ENCODE results near the gene GADD45G. TPM values are rescaled to one million over a fixed set of nuclear protein-coding genes. Genes with fewer than 3 reads are reported as not detected.

The GADD45G gene
- total and polyA plus RNA-seq, 2 of the 4 experiments (the other 2 are of a cell fraction) = 0.15 TPM; not detected in 1

DNA sequence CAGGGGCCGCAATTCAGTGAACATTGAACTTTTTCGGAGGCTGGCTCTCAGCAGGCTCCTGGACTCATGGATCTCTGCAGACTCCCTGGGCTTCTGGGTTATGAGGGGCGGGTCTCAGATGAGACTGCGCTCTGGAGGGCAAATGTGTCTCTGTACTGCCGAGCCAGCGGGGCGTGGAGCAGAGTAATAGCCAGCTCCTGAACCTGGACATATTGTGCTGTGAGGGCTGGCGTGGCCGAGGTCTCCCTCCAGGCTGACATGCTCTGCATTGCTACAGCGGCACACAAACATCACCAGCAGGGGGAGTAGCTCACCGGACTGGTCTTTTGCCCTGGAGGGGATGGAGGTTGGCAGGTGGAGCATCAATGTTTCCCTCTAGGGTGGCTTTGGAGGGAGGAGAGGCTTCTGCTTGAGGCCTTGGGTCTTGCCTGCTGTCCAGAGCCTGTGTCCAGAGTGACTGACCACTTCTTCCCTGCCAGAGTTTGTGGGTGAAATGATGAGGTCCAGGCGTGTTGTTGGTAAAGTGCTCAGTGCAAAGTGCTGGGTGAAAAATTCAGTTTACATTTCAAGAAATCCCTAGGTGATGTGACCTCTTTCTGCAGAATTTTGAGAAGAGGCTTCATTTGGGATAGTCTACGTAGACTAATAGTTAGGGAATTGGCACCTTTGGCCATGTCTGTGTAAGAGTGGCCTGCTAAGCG, 10.9 kb upstream of the GADD45G start:
- Histone ChIP-seq H3K27me3 (ENCODE audit: control insufficient read depth, insufficient read depth, low read length) (peaks cover 26% of the 10 kb centered on the region), H3K18ac (ENCODE audit: low read depth, low read length) (no peak overlapping the region), H3K79me1 (ENCODE audit: low read depth in 1 of 2, low read length in 2 of 2) (no peaks in the 10 kb centered on the region), H4K8ac (ENCODE audit: low read depth in 2 of 2, low read length in 2 of 2) (no peak overlapping the region), H3K4me3 (ENCODE audit: insufficient read depth, low read depth, low read length) (no peak overlapping the region), H3K4ac (ENCODE audit: low read depth, low read length) (no peak overlapping the region), H2AK9ac (replicated peaks; ENCODE audit: low read depth, low read length, poor library complexity) (no peak overlapping the region), H3K4me1 (ENCODE audit: control insufficient read depth, insufficient read depth, low read length) (peaks cover 3% of the 10 kb centered on the region; the same call in 1 of the 2 replicates), H3K36me3 (ENCODE audit: control insufficient read depth, insufficient read depth, low read length) (no peaks in the 10 kb centered on the region), H2AK5ac (ENCODE audit: low read depth, low read length) (no peak overlapping the region), H3K23ac (ENCODE audit: low read depth, low read length) (no peak overlapping the region), H2BK20ac (ENCODE audit: low read depth, low read length) (no peak overlapping the region), H2BK120ac (ENCODE audit: low read depth, low read length) (no peak overlapping the region), H2BK5ac (ENCODE audit: low read depth, low read length, poor library complexity, severe bottlenecking) (no peak overlapping the region), H3K4me2 (ENCODE audit: low read depth, low read length) (no peak overlapping the region), H2BK15ac (ENCODE audit: low read depth, low read length) (no peak overlapping the region), H4K5ac (ENCODE audit: low read depth, low read length) (no peak overlapping the region), H3K9ac (ENCODE audit: low read depth, low read length) (no peak overlapping the region), H4K20me1 (ENCODE audit: insufficient read depth, low read length) (no peaks in the 10 kb centered on the region; the same call in 1 of the 2 replicates), H4K91ac (ENCODE audit: insufficient read depth, low read depth, low read length) (no peak overlapping the region), H3K9me3 (ENCODE audit: control insufficient read depth, insufficient read depth, low read length) (no peaks in the 10 kb centered on the region), H3K27ac (ENCODE audit: insufficient read depth, low read length) (no peak overlapping the region), H2AFZ (replicated peaks; ENCODE audit: low read length, poor library complexity) (no peak overlapping the region), H3K14ac (replicated peaks; ENCODE audit: low read depth, low read length) (no peak overlapping the region), H3K9me1 (ENCODE audit: insufficient read depth, low read length) (no peaks in the 10 kb centered on the region; the same call in 1 of the 2 replicates), H3K56ac (ENCODE audit: extremely low read depth, insufficient read depth, low read length) (no peak overlapping the region)
- intact Hi-C loops (cut with micrococcal nuclease) = no loop called here
- peak; percentile 24 for ATAC-seq (ENCODE audit: low read depth)
- dilution Hi-C loops (cut with HindIII; ENCODE audit: low sequenced_read_pairs, unreplicated experiment) = no loop called here
- DNase-seq = peak; percentile 7
- ChIA-PET POLR2A (ENCODE audit: unreplicated experiment) (no interaction called here), CTCF (interaction anchor here (0.5 to 1.6 kb wide), 4 partner anchors 11 to 507 kb away, joined by 3 to 4 read pairs (median 4); partner anchors contain the start of gene GADD45G)
- no TSS peak for BruUV-seq (replicated peaks)
- in situ Hi-C loops (cut with MboI; ENCODE audit: low sequenced_read_pairs) = loop anchor here (10.0 kb wide), 1 partner anchor 1281 kb away; no protein-coding TSS in a partner anchor
- WGBS, 2 experiments (ENCODE audit: extremely low coverage in 2 of 2, insufficient read length in 1 of 2) = 39% methylated on average over 7 of the region's 14 CpGs; no CpG with 5 or more reads in 1 of the 2 experiments
- TF ChIP-seq CEBPB (IDR thresholded peaks at IDR 0.05; ENCODE audit: low read depth, low read length) = no peak
- TF ChIP-seq, protein P1, sequence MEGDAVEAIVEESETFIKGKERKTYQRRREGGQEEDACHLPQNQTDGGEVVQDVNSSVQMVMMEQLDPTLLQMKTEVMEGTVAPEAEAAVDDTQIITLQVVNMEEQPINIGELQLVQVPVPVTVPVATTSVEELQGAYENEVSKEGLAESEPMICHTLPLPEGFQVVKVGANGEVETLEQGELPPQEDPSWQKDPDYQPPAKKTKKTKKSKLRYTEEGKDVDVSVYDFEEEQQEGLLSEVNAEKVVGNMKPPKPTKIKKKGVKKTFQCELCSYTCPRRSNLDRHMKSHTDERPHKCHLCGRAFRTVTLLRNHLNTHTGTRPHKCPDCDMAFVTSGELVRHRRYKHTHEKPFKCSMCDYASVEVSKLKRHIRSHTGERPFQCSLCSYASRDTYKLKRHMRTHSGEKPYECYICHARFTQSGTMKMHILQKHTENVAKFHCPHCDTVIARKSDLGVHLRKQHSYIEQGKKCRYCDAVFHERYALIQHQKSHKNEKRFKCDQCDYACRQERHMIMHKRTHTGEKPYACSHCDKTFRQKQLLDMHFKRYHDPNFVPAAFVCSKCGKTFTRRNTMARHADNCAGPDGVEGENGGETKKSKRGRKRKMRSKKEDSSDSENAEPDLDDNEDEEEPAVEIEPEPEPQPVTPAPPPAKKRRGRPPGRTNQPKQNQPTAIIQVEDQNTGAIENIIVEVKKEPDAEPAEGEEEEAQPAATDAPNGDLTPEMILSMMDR (conservative IDR thresholded peaks at IDR 0.05; ENCODE audit: low read depth, low read length) = peak; percentile 37; the same call in 1 of the 2 replicates
- no peak for TF ChIP-seq MAFK (IDR thresholded peaks at IDR 0.05; ENCODE audit: low read depth, low read length)
- no peak for TF ChIP-seq MXI1 (IDR thresholded peaks at IDR 0.05; ENCODE audit: borderline replicate concordance, low read depth, low read length)
- TF ChIP-seq BHLHE40 (IDR thresholded peaks at IDR 0.05; ENCODE audit: low read depth, low read length) = no peak
